GM21423 (cell line): ENCODE results near the gene FARP1.

Experiments used
- ATAC-seq: cut with Tn5 transposase; IDR thresholded peaks from one replicate; pipeline ENCODE4 v1.9.1; 2021; ENCODE audit warnings: mild to moderate bottlenecking, moderate library complexity; ENCODE audit not compliant: unreplicated experiment

FARP1 gene

DNA sequence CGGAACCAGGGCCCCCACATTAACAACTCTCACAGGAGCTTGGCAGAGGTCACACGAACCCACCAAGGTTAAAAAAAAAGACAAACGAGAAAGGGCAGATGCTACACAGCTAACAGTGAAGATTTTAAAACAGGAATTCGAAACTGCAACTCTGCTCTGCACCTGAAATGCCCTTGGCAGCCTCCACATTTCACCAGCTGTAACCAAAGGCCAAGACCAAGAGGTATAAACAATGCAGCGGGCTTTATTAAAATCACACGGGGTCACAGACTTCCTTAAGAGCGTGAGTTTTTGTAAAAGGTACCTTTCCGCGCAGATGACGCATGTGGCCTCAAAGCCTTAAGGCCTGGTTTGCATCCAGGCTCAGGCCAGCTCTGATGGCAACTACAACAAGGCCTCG lies 345.8 kb downstream of the FARP1 start:
- ATAC-seq: peak; percentile 54

DNA sequence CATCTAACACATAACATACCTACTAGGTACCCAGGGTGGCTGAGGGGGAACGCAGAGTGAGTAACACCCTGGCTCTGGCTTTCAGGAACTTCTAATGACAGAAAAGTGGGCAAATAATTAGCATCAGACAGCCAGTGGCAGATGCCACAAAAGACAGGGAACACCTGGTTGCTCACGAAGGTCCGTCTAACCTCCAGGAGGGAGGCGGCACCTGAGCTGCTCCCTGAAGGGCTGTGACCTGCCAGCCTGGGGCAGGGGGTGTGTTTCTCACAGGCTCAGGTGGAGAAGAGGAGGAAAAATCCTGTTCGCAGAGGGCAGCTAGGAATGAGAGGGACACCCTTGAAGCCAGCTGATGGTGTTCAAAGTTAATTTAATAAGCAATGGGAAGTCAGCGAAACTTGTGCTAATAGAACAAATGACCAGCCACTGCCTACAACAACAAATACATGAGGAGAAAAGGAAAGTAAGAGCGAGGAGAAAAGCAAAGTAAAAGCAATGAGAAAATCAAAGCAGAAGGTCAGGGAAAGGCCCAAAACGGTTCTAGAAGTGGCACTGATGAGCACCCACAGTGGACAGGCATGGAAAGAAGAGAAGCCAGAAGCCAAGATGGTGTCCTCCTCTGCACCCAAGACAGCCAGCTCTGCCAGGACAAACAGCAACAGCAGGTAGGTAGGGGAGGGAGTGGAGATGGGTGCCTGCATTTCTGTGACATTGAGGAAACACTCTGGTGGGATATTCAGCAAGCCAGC lies 346.7 kb downstream of the FARP1 start:
- no peak for ATAC-seq

DNA sequence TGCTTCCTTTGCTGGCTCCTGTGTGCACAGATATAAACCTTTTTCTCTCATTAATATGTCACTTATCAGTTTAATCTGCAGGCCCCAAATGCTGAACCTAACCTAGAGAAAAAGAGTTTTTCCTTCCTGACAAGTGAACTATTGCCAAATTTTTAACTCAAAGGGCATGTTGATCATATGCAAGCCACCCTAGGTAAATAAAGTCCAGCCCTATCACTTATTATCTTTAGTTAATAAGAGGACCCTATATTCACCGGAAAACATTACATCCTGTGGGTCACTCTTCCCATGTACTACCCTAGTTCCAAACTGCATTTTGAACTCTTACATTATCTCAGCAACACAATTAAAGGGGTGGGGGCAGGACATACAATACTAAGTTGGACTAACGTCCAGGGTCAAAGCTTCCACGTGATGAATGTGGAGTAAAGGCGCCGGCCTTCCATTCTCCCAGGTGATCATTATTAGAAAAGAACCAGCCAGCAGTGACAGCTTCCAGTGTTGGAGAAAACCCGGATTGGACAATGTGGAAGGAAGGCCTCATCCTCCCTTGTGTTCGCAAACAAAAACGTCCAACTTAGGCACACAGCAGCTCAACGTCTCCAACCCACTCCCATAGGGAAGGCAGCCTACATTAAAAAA lies 347.4 kb downstream of the FARP1 start:
- no peak for ATAC-seq

DNA sequence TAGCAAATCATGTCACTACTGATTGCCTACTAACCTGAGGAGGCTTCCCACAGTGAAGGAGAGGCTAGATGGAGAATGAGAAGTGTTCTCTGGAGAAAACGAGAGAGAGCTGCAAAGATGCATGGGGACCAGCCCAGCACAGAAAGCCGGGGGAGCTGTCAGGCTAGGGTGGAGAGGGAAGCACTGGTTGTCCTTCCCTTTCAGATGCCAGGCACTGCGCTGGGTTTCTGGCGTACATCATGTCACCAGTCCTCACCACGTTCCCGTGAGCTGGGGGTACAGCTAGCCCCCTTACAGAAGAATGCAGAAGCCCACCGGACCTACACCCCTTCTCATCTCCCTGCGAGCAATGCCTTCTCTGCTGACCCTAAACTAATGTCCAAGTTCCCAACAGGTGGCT lies 348.0 kb downstream of the FARP1 start:
- ATAC-seq: no peak

DNA sequence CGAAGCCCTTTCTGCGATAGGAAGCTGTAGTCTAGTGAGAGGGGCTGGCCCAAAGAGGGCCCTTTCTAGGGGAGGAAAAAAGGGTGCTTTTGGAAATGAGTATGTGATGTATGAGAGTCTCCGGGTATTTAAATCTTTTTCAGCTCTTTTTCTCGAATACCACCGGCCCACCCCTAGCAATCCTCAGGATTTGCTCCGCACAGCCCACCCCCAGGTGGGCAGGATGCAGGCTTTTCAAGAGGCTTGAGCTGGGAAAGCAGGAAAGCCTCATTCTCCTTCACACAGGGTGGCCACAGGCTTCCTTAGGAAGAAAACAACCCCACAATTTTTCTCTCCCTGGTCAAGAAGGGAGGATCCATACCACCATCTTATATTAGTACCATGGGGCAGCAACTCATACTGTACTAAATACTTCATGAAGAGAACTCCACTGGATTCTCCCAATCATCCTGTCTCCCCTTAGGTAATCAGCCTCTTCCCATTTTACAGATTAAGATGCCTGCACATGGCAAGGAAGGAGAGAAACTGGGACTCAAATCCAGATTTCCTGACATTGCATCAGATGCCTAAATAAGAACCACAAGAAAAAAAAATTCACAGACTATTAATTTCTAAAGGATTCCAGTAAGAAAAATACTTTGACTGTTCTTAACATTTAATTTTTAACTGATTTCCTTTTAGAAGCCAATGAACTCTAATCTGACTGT lies 349.6 kb downstream of the FARP1 start:
- no peak for ATAC-seq

DNA sequence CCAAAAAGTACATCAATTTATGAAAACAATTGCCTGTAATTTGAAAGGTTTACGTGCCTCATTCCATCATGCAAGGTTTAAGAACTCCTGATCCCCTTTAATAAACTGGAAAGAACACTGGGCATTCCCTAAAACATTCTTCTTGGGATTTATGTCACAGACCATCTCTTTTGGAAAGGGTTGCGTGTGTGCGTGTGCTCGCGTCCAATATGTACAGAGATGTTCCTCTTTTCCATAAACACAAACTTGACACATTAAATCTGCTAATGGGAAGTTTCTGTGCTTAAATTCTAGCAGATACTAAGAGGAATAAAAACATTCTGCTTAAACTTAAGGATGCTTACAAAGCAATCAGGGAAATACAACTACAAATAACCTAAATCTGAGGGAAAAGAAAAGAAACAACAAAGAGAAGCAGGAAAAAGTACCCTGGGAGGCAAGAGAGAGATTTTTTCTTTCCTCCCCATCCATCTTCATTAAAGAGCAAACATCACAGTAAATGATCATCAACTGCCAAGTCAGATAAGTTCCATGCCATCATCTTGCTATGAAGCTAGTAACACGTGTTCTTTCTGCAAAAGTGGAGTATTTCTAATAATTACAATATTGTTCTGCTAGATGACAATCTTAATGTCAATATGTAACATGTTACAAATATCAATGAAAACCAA lies 350.3 kb downstream of the FARP1 start:
- no peak for ATAC-seq

DNA sequence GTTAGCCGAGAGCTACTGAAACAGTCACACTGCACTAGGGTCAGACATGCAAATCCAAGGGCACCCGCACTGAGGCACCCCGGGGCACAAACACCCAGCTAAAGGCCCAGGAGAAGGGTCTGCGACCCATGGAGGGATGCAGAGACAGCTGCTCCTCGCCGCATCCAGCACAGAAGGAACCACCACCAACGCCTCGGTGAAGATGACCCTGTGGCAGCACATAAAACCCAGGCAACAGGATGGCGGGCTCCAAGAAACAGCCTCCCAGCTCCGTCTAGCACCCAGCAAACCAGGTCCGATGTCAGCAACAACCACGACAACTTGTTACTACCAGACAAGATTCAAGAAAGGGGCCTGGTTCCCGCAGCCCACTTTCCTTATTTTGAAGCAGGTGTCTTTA lies 351.9 kb downstream of the FARP1 start:
- no peak for ATAC-seq

DNA sequence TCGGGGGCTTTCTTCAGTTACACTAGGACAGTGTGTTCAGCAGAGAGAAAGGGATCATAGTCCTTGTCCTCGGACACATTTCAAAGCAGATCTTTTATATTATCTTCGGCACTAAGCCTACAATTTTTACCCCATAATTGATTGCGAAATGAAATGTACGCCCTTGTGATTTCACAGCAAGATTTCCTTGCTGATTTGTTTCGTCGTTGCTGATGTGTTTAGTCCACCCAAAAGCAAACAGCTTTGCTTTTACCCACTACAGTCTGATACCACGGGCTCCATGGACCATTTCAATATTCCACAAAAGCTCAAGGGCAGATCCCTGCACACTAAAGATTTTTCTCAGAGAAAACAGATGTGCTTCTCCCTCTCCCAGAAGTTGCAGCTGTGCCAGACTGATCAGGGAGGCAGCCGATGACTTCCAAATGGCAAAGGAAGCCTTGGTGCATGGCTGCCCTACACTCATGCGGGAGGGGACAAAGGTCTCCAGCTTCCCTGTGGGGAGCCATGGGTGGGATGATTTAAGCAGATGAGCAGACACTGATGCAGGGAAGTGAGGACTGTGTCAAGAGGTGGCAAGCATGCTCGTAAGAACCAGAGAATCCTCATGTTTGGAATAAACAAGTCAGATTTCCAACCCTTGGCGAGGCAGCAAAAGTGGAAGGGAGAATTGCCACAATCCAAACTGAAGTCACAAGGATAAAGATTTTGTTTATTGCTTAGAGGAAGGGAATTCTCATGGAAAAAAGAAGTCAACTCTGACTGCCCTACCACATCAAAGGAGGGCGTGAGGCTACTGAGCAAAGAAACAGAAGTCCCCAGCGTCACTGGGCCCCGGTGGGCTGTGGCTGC lies 353.0 kb downstream of the FARP1 start:
- ATAC-seq: no peak

DNA sequence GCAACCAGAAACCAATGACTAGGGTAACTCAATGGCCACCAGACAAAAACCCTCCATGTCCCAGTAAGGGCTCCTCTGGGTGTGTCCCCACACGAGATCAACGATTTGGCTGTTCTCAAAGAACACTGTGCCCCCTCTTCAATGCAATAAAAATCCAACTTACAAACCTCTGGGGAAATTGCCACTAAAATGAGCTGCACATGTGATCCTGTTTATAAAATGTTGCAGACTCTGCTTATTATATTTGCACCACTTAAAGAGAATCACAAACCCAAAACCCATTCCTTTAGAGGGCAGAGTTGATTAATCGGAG lies 353.5 kb downstream of the FARP1 start:
- no peak for ATAC-seq

DNA sequence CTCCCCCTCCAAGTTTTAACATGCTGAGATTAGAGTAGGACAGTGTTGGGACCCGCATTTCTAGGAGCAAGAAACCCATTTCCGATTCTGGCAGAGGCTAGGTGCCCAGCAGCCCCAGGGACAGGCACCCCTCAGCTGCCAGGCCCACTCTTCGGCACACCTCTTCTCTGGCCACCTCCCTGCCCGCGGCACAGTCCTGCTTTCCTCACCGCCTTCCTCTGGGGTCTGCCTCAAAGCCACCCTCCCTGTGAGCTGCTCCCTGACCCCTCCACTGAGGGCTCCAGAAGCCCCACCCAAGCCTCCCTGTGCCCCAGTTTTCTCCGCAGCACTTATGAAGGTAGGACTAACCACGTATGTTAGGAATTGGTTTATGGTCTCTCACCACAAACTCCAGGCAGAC lies 354.1 kb downstream of the FARP1 start:
- no peak for ATAC-seq

DNA sequence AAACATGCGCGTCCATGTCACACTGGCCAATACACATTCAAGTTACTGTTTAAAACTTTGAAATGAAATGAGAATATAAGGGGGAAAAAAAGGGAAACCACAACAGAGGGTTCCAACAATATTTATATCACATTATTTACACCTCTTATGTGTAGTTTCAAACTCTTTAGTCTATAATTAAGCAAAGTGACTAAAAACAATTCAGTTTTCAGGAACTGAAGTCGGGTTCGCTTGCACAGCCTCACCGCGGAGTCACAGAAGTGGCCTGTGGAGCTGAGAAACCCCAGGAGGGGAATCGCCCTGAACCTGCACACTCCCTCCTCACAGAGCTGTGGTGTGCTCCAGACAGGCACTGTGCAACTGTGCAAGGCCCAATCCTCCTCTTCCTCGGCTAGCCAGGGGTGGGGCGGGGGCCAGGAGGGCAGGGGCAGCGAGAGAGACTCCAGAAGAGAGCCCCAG lies 358.1 kb downstream of the FARP1 start:
- ATAC-seq: peak; percentile 73

DNA sequence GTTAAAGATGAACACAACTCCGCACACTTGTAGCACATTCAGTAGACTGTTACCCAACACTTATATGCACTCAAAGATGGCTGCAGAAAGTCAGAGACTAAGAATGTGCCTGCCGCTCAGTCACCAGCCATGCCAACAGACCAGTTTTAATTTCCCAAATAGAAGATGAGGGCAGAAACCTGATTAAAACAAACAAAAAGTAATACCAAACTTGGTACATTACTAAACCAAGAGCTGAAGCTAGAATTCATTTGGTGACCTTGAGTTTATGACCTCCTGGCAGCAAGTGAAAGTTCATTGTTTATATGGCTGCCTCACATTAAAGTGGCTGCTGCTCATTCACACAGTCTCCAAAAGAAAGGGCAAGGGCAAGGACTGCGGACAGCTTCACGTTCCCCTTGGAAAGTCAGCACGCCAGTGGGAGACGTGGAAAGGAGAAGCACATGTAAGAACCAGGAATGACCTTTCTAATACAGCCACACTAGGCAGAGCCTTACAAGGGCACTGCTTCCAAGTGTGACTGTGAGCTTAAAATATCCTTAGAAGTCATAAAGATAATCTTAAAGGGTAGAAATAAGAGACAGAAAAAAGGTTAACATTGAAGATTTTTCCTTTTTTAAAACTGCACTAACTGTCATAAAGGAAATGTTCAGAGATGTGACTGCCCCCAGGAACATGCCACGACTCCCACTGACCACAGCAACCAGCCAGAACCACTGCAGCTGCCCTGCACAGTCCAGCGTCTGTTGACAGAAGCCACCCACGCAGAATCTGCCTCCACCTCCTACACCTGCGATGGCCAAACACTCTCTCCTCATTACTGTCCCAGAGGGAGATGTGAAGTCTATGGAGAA lies 360.5 kb downstream of the FARP1 start:
- no peak for ATAC-seq

DNA sequence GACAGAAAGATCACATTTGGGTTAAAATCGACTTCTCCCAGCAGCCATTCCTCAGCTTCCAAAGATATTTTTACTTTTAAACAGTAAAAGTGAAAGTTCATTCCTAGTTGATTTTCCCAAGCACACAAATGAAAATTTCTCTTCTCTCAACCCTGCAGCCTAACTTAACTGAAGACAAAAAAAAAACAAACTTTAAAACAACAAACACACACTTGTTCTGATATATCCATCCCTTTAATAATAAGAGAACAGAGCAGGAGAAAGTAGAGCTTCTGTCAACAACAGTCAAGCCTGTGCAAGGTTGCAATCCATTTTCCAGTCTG lies 361.1 kb downstream of the FARP1 start:
- no peak for ATAC-seq

DNA sequence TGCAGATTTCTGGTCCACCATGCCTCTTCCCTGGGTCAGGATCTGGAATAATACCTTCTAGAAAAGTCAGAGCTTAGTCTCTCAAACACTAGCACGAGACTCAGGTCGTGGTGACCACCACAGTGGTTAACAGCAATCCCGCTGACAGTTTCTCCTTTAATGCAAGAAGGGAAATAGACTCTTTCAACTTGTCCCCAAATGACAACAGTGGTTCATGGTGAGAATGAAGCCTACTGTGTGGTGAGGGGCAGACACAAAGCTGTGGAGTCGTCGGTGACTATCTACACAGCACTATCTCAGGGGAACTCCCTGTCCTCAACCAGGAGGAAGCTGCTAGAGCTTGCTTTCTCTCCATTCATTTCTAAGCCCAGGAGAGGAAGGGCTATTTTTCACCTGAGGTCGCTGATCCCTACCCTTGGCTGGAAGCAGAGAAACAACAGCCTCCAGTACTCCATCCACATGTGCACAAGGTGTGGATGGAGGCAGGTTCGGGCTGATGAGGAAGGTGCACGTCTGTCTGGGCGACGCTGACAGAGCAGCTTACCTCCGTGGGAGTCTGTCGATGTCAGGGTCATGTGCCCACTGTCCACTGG lies 361.6 kb downstream of the FARP1 start:
- ATAC-seq: peak; percentile 54
